Neutrophil (primary cell): ENCODE data around the gene PIGC.

Source experiments
- H3K27ac ChIP-seq: fragments of 200-600 bp; sonication (generic); 2 replicates; pipeline ENCODE4 v1.5.1; 2016; ENCODE audit warnings: mild to moderate bottlenecking, moderate library complexity
- H3K27me3 ChIP-seq: fragments of 200-600 bp; sonication (generic); 2 replicates; pipeline ENCODE4 v1.6.0; 2016; ENCODE audit warnings: mild to moderate bottlenecking
- H3K36me3 ChIP-seq: fragments of 200-600 bp; sonication (generic); 2 replicates; pipeline ENCODE4 v1.5.1; 2017
- H3K4me1 ChIP-seq, 2 experiments: fragments of 200-600 bp in 1 of 2; sonication (generic) in 1 of 2; 1 replicate in 1 of 2; 2 replicates in 1 of 2; pipeline versions ENCODE4 v1.5.1 to v1.6.1; 2013 to 2016; ENCODE audit warnings: low read depth in 1 of 2, low read length in 1 of 2, mild to moderate bottlenecking in 1 of 2, moderate library complexity in 1 of 2; ENCODE audit not compliant: control insufficient read depth in 1 of 2, insufficient read depth in 1 of 2
- H3K4me3 ChIP-seq, 2 experiments: fragments of 200-600 bp in 1 of 2; sonication (generic) in 1 of 2; 1 replicate in 1 of 2; 2 replicates in 1 of 2; pipeline ENCODE4 v1.5.1; 2013 to 2016; ENCODE audit warnings: low read depth in 1 of 2, low read length in 1 of 2, mild to moderate bottlenecking in 1 of 2, moderate library complexity in 1 of 2
- H3K9me3 ChIP-seq: fragments of 200-600 bp; sonication (generic); 2 replicates; pipeline ENCODE4 v1.5.1; 2016
- CTCF ChIP-seq: fragments of 200-600 bp; sonication (generic); IDR thresholded peaks from 2 replicates; pipeline ENCODE4 v1.5.1; 2016; ENCODE audit warnings: antibody characterized with exemption

Gene PIGC

DNA sequence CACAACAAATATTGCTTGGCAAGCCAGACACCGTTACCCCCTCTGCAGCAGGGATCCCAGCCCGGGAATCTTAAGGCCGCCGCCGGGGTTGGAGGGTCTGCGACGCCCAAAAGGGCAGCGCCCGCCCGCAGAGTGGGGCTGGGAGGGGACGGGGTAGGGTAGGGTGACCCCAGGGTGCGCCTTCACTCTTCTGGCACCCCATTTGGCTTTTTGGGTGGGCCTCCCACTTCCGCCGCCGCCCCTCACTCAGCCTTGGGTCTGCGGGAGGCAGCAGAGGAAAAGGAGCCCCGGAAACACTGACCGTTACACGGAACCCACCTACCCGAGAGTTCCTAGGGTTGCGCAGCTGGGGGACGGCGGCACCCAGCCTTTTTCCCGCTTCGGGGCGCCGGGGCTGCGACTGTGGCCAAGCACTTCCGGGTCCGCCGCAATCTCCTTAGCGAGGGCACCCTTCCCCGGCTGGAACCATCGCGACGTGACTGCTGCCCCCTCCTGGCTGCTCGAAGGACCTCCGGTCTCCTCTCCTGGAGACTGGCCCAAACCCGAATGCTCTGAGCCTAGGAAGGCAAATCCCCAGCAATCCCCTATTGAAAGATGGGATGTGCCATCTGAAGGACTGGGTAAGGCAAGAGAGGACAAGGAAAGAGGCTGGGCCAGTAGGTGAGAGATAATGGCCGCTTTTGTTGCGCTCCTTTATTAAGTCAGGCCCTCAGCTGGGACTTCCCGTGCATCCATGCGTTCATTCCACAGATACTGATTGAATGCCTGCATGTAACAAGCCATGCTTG lies at the start of gene PIGC:
Gene PIGC, minus strand, starts transcription at position 404 of the 788 bp plus-strand sequence. CDS start 1,447 bp downstream, outside the sequence.
- Histone ChIP-seq H3K36me3 (peaks cover 5% of the 10 kb centered on the region), H3K27ac (peak within 1 kb of the TSS; percentile 75), H3K9me3 (no peaks in the 10 kb centered on the region), H3K4me3 (peak within 1 kb of the TSS; percentile 72 to 74), H3K4me1 (peaks cover 51 to 56% of the 10 kb centered on the region in 2 experiments), H3K27me3 (no peaks in the 10 kb centered on the region)
- peak; percentile 90 for TF ChIP-seq CTCF

- Histone ChIP-seq H3K9me3 (no peaks in the 10 kb centered on the region), H3K4me1 (peaks cover 13 to 23% of the 10 kb centered on the region in 2 experiments), H3K4me3 (no peak overlapping the region), H3K27me3 (no peaks in the 10 kb centered on the region), H3K36me3 (no peaks in the 10 kb centered on the region), H3K27ac (no peak overlapping the region)
- TF ChIP-seq CTCF: no peak
Measured at GRCh38 chr1:172492421-172492820, 48.6 kb upstream of the PIGC start.

GRCh38 chr1:172489847-172490246 lies 46.0 kb upstream of the PIGC start:
- no peaks in the 10 kb centered on the region for H3K27me3 ChIP-seq
- TF ChIP-seq CTCF: no peak
- no peaks in the 10 kb centered on the region for H3K36me3 ChIP-seq
- no peaks in the 10 kb centered on the region for H3K9me3 ChIP-seq
- H3K4me3 ChIP-seq: no peak overlapping the region
- no peak overlapping the region for H3K27ac ChIP-seq
- H3K4me1 ChIP-seq: peaks cover 2 to 17% of the 10 kb centered on the region in 2 experiments

DNA sequence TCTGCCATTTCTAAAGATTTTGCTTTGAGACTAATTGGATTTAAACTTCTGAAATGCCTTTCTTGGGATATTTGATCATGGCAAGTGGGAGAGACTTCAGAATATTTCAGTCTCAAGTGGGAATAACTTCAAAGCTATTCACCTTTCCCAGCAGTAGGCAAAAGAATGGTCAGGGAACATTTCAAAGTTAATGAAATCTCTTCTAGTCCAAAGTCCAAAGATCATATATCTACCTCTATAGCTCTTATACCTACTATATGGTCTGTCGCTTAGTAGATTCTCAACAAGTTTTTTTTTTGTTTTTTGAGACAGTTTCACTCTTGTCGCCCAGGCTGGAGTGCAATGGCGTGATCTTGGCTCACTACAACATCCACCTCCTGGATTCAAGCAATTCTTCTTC lies 44.5 kb upstream of the PIGC start:
- Histone ChIP-seq H3K27ac (no peak overlapping the region), H3K9me3 (no peaks in the 10 kb centered on the region), H3K27me3 (no peaks in the 10 kb centered on the region), H3K36me3 (no peaks in the 10 kb centered on the region), H3K4me1 (peaks cover 5 to 26% of the 10 kb centered on the region in 2 experiments), H3K4me3 (no peak overlapping the region)
- TF ChIP-seq CTCF: no peak

GRCh38 chr1:172487550-172487949 lies 43.7 kb upstream of the PIGC start:
- no peaks in the 10 kb centered on the region for H3K9me3 ChIP-seq
- no peaks in the 10 kb centered on the region for H3K27me3 ChIP-seq
- H3K36me3 ChIP-seq: no peaks in the 10 kb centered on the region
- H3K27ac ChIP-seq: no peak overlapping the region
- peaks cover 7 to 30% of the 10 kb centered on the region in 2 experiments for H3K4me1 ChIP-seq
- no peak for TF ChIP-seq CTCF
- no peak overlapping the region for H3K4me3 ChIP-seq
